GM12878 (cell line): ENCODE measurements around the gene KIF4B. TPM values are rescaled to one million over a fixed set of nuclear protein-coding genes. Genes with fewer than 3 reads are reported as not detected.

Source experiments
- ATAC-seq: fragments of 200-7000 bp; cut with Tn5 transposase; 3 replicates; pipeline ENCODE4 v1.9.1; 2020; ENCODE audit warnings: mild to moderate bottlenecking, moderate library complexity
- BruUV-seq: library from RNA; stranded (reverse); fragments of 400-500 nt; replicated peaks from 2 replicates; lab custom pipeline; 2021; lab: Mats Ljungman, UMichigan
- CTCF ChIA-PET: fragments of 300-600 bp; sonication (Branson Sonifier 250); formaldehyde crosslinking; extraction: SDS; loops from one replicate; lab custom pipeline; 2021; ENCODE audit warnings: inconsistent platforms; lab: Yijun Ruan, JAX
- POLR2A ChIA-PET: fragments of 350-600 bp; formaldehyde crosslinking; extraction: SDS; loops from one replicate; lab custom pipeline; 2021; ENCODE audit warnings: inconsistent platforms; lab: Charles Lee
- RAD21 ChIA-PET: fragments of 300-600 bp; sonication (Branson Sonifier 250); formaldehyde crosslinking; loops from one replicate; lab custom pipeline; 2023; ENCODE audit warnings: antibody characterized with exemption; ENCODE audit not compliant: unreplicated experiment; lab: Charles Lee
- SMC1A ChIA-PET: fragments of 300-600 bp; sonication (Branson Sonifier 250); formaldehyde crosslinking; loops from one replicate; lab custom pipeline; 2023; ENCODE audit not compliant: unreplicated experiment, uncharacterized antibody; lab: Charles Lee
- DNase-seq: peaks from one replicate; pipeline ENCODE4 v3.0.0-alpha.2; 2011; ENCODE audit warnings: low read depth, low spot score
- FAIRE-seq: peaks from 3 replicates; lab custom pipeline; 2011; peaks lifted over from hg19 to GRCh38; lab: Jason Lieb, UNC
- H2AFZ ChIP-seq: 2 replicates; pipeline ENCODE4 v1.6.0; 2011; ENCODE audit warnings: low read depth, low read length, control low read depth; ENCODE audit not compliant: control insufficient read depth
- H3K27ac ChIP-seq: 2 replicates; pipeline ENCODE4 v1.5.1; 2011; ENCODE audit warnings: control low read depth; ENCODE audit not compliant: control insufficient read depth, insufficient read depth
- H3K27me3 ChIP-seq, 2 experiments: replicated peaks in 1 of 2; 2 replicates each; pipeline versions ENCODE4 v1.6.0 to v1.6.1; 2011; ENCODE audit warnings: low read length in 1 of 2; ENCODE audit not compliant: control insufficient read depth in 2 of 2, insufficient read depth in 2 of 2
- H3K36me3 ChIP-seq, 2 experiments: 2 replicates each; pipeline ENCODE4 v1.5.1; 2011; ENCODE audit warnings: low read length in 1 of 2; ENCODE audit not compliant: control insufficient read depth in 2 of 2, insufficient read depth in 2 of 2
- H3K4me1 ChIP-seq: 2 replicates; pipeline ENCODE4 v1.6.1; 2011; ENCODE audit warnings: mild to moderate bottlenecking, low read length, moderate library complexity, mixed read lengths; ENCODE audit not compliant: control insufficient read depth, insufficient read depth
- H3K4me2 ChIP-seq: 2 replicates; pipeline ENCODE4 v1.6.0; 2011; ENCODE audit warnings: control low read depth; ENCODE audit not compliant: control insufficient read depth, insufficient read depth
- H3K4me3 ChIP-seq: fragments of 200-600 bp; sonication (generic); 2 replicates; pipeline ENCODE4 v1.5.1; 2016
- H3K79me2 ChIP-seq: 2 replicates; pipeline ENCODE4 v1.6.0; 2011; ENCODE audit warnings: low read length; ENCODE audit not compliant: control insufficient read depth, insufficient read depth
- H3K9ac ChIP-seq: 2 replicates; pipeline ENCODE4 v1.8.0; 2011; ENCODE audit warnings: low read length, control low read depth, mixed read lengths; ENCODE audit not compliant: control insufficient read depth, insufficient read depth
- H3K9me3 ChIP-seq: replicated peaks from 3 replicates; pipeline ENCODE4 v1.5.1; 2011; ENCODE audit warnings: mild to moderate bottlenecking, low read length; ENCODE audit not compliant: control insufficient read depth, insufficient read depth
- H4K20me1 ChIP-seq: 2 replicates; pipeline ENCODE4 v1.6.0; 2011; ENCODE audit not compliant: control insufficient read depth, insufficient read depth
- ATF7 ChIP-seq: fragments of 450-650 bp; IDR thresholded peaks from 2 replicates; pipeline ENCODE4 v1.6.1; 2016; ENCODE audit warnings: low read depth, mild to moderate bottlenecking
- BCL11A ChIP-seq: IDR thresholded peaks from 2 replicates; pipeline ENCODE4 v1.6.1; 2011; ENCODE audit warnings: low read depth, low read length
- CBFB ChIP-seq: IDR thresholded peaks from 2 replicates; pipeline ENCODE4 v1.6.1; 2016; ENCODE audit warnings: antibody characterized with exemption, low read depth
- CREB1 ChIP-seq: IDR thresholded peaks from 2 replicates; pipeline ENCODE4 v1.6.1; 2012; ENCODE audit warnings: low read depth, mild to moderate bottlenecking, inconsistent platforms
- ETV6 ChIP-seq, 2 experiments: fragments of 450-650 bp in 1 of 2; IDR thresholded peaks in 1 of 2; conservative IDR thresholded peaks in 1 of 2; 2 replicates each; pipeline ENCODE4 v1.6.1; 2014; ENCODE audit warnings: antibody characterized with exemption in 1 of 2, borderline replicate concordance in 1 of 2, low read depth in 1 of 2, mild to moderate bottlenecking in 1 of 2, moderate library complexity in 1 of 2
- FOS ChIP-seq: IDR thresholded peaks from 3 replicates; pipeline ENCODE4 v1.6.1; 2011; ENCODE audit warnings: borderline replicate concordance; ENCODE audit not compliant: insufficient read length; ENCODE audit errors: extremely low read depth
- GABPA ChIP-seq: IDR thresholded peaks from 2 replicates; pipeline ENCODE4 v1.6.1; 2014; ENCODE audit warnings: antibody characterized with exemption, low read depth, mild to moderate bottlenecking, inconsistent platforms
- KDM1A ChIP-seq: fragments of 200-600 bp; sonication (generic); IDR thresholded peaks from 2 replicates; pipeline ENCODE4 v1.6.1; 2016; ENCODE audit warnings: borderline replicate concordance
- MEF2B ChIP-seq: fragments of 450-650 bp; IDR thresholded peaks from 2 replicates; pipeline ENCODE4 v1.6.1; 2018; ENCODE audit warnings: mild to moderate bottlenecking, moderate library complexity; ENCODE audit not compliant: partially characterized antibody, poor library complexity, severe bottlenecking
- MLLT1 ChIP-seq: fragments of 450-650 bp; IDR thresholded peaks from 2 replicates; pipeline ENCODE4 v1.6.1; 2016; ENCODE audit warnings: mild to moderate bottlenecking
- NFYA ChIP-seq: IDR thresholded peaks from 2 replicates; pipeline ENCODE4 v1.6.1; 2011; ENCODE audit warnings: low read depth, mild to moderate bottlenecking, low read length, improper control_type of control experiment, borderline replicate concordance
- NR2F1 ChIP-seq: fragments of 450-650 bp; conservative IDR thresholded peaks from 2 replicates; pipeline ENCODE4 v1.6.1; 2017; ENCODE audit warnings: mild to moderate bottlenecking
- POLR2AphosphoS5 ChIP-seq: IDR thresholded peaks from 2 replicates; pipeline ENCODE4 v1.6.1; 2011; ENCODE audit warnings: mild to moderate bottlenecking, low read length, inconsistent platforms
- TCF12 ChIP-seq: IDR thresholded peaks from 2 replicates; pipeline ENCODE4 v1.6.1; 2011; ENCODE audit warnings: low read depth, mild to moderate bottlenecking, low read length
- YBX1 ChIP-seq: fragments of 450-650 bp; IDR thresholded peaks from 2 replicates; pipeline ENCODE4 v1.6.1; 2016; ENCODE audit warnings: antibody characterized with exemption
- ZBTB33 ChIP-seq: fragments of 450-650 bp; IDR thresholded peaks from 2 replicates; pipeline ENCODE4 v1.6.1; 2017; ENCODE audit warnings: mild to moderate bottlenecking
- ZBTB40 ChIP-seq: fragments of 450-650 bp; IDR thresholded peaks from 2 replicates; pipeline ENCODE4 v1.6.1; 2016; ENCODE audit warnings: mild to moderate bottlenecking, moderate library complexity, borderline replicate concordance
- WGBS: methylation state at CpG from one replicate; pipeline ENCODE4 v1.1.6; 2016; ENCODE audit warnings: low lambda C conversion rate; ENCODE audit not compliant: insufficient replicate concordance, insufficient coverage; ENCODE audit errors: missing lambda C conversion rate; 5-methylcytosine and 5-hydroxymethylcytosine counted together
- in situ Hi-C: fragments of 300-500 bp; cut with MboI; formaldehyde crosslinking; loops from 9 replicates; pipeline ENCODE4 v1.14.3; 2018; ENCODE audit warnings: mixed read lengths
- intact Hi-C: fragments of 100-400 bp; cut with micrococcal nuclease; formaldehyde crosslinking; loops from one replicate; pipeline ENCODE4 v1.14.2; 2022; ENCODE audit not compliant: unreplicated experiment
- polyA plus RNA-seq, 11 experiments: library from polyadenylated mRNA; depleted of rRNA in 4 of 11; unstranded in 6 of 11; stranded (reverse) in 5 of 11; fragments of >200 nt; fragmentation: Nextera tagmentation in 4 of 11; fragmentation: Illumina TruSeq in 1 of 11; extraction: Ambion mirVana in 4 of 11; extraction: Trizol in 1 of 11; gene quantifications; 1 replicate in 1 of 11; 2 replicates in 10 of 11; pipeline versions ENCODE4 v1.2.1 to v1.2.3, GENCODE V29; 2011 to 2016; ENCODE audit warnings: inconsistent platforms in 2 of 11, missing spikeins in 2 of 11, low read depth in 1 of 11
- total RNA-seq, 4 experiments: library from RNA; depleted of rRNA in 3 of 4; stranded (reverse); fragments of >200 nt in 3 of 4; fragmentation: Illumina TruSeq in 1 of 4; extraction: Trizol in 1 of 4; gene quantifications; 2 replicates each; pipeline versions ENCODE4 v1.2.1 to v1.2.3, GENCODE V29; 2013 to 2021

KIF4B gene
- total and polyA plus RNA-seq, 10 of the 15 experiments (the other 5 are each of a cell fraction or from before 2014, with no cell fraction given) = 0.02 to 0.20 (median 0.05) TPM; not detected in 4

- no peaks in the 10 kb centered on the region for H3K27me3 ChIP-seq
- no TSS peak for BruUV-seq
- no peaks in the 10 kb centered on the region for H4K20me1 ChIP-seq
- RAD21 ChIA-PET = interaction anchor here (1.2 kb wide), 1 partner anchor 57 kb away, joined by 5 read pairs; no protein-coding TSS in a partner anchor
- intact Hi-C loops = no loop called here
- no peak overlapping the region for H3K27ac ChIP-seq
- in situ Hi-C loops = no loop called here
- no peak overlapping the region for H3K9ac ChIP-seq
- CTCF ChIA-PET = interaction anchor here (0.7 to 2.2 kb wide), 6 partner anchors 22 to 389 kb away, joined by 3 to 10 read pairs (median 4); partner anchors contain the start of gene GEMIN5
- no peaks in the 10 kb centered on the region for H3K36me3 ChIP-seq
- 32% methylated on average over 1 of the region's 1 CpG for WGBS
- H3K79me2 ChIP-seq = no peaks in the 10 kb centered on the region
- FAIRE-seq (no peak), ATAC-seq (no peak), DNase-seq (no peak)
- SMC1A ChIA-PET = interaction anchor here (1.0 to 2.0 kb wide), 5 partner anchors 9 to 86 kb away, joined by 3 to 6 read pairs (median 3); no protein-coding TSS in a partner anchor
- H2AFZ ChIP-seq = no peak overlapping the region
- H3K4me1 ChIP-seq = no peaks in the 10 kb centered on the region
- POLR2A ChIA-PET = interaction anchor here (0.6 kb wide), 1 partner anchor 365 kb away, joined by 8 read pairs; no protein-coding TSS in a partner anchor
- H3K4me3 ChIP-seq = no peak overlapping the region
- no peaks in the 10 kb centered on the region for H3K9me3 ChIP-seq
- no peak overlapping the region for H3K4me2 ChIP-seq
- TF ChIP-seq GABPA (no peak), ZBTB33 (no peak), ZBTB40 (no peak), MLLT1 (no peak), NFYA (no peak), POLR2AphosphoS5 (no peak), YBX1 (no peak), TCF12 (no peak), BCL11A (no peak), KDM1A (no peak), ETV6 (conservative IDR thresholded peaks at IDR 0.05 in 1 of 2, IDR thresholded peaks at IDR 0.05 in 1 of 2; ENCODE audit: borderline replicate concordance in 1 of 2, low read depth in 1 of 2) (no peak), CREB1 (no peak), FOS (no peak), MEF2B (no peak), NR2F1 (no peak), ATF7 (no peak), CBFB (no peak)
Measured at GRCh38 chr5:155029240-155029639, 15.7 kb downstream of the KIF4B start.
